Neural crest cell (in vitro differentiated cells): ENCODE measurements around the gene ABHD17B. TPM values are rescaled to one million over a fixed set of nuclear protein-coding genes. Genes with fewer than 3 reads are reported as not detected.

ENCODE experiments used
- DNase-seq: peaks from one replicate; pipeline ENCODE4 v3.0.0; 2021; ENCODE audit warnings: low read depth, mixed read lengths, low spot score
- H3K27ac Mint-ChIP-seq: one replicate; pipeline ENCODE4 v1.8.0; 2021; ENCODE audit warnings: mild to moderate bottlenecking, mixed read lengths; ENCODE audit not compliant: unreplicated experiment
- H3K27me3 Mint-ChIP-seq: 2 replicates; pipeline ENCODE4 v1.8.0; 2021; ENCODE audit warnings: low read depth, mild to moderate bottlenecking, mixed read lengths
- H3K36me3 Mint-ChIP-seq: 2 replicates; pipeline ENCODE4 v1.8.0; 2021; ENCODE audit warnings: low read depth, mild to moderate bottlenecking, mixed read lengths
- H3K4me1 Mint-ChIP-seq: 2 replicates; pipeline ENCODE4 v1.8.0; 2021; ENCODE audit warnings: mixed read lengths
- H3K4me3 Mint-ChIP-seq: one replicate; pipeline ENCODE4 v1.8.0; 2021; ENCODE audit warnings: mild to moderate bottlenecking, mixed read lengths
- H3K9me3 Mint-ChIP-seq: 2 replicates; pipeline ENCODE4 v1.8.0; 2021; ENCODE audit warnings: mixed read lengths
- CTCF ChIP-seq: fragments of 200-600 bp; sonication (generic); conservative IDR thresholded peaks from 2 replicates; pipeline ENCODE4 v1.5.0; 2021; ENCODE audit warnings: antibody characterized with exemption, mild to moderate bottlenecking
- total RNA-seq: library from RNA; stranded (reverse); gene quantifications from 2 replicates; pipeline ENCODE4 v1.2.1, GENCODE V29; 2021

Gene ABHD17B
- total RNA-seq, 1 donor from 2014 or later: 42.1 TPM

GRCh38 chr9:71886015-71886414, 25.0 kb downstream of the ABHD17B start:
- no peak for TF ChIP-seq CTCF
- H3K36me3 Mint-ChIP-seq: peaks cover 42% of the 10 kb centered on the region
- H3K4me3 Mint-ChIP-seq: no peak overlapping the region
- no peak overlapping the region for H3K27ac Mint-ChIP-seq
- peaks cover 5% of the 10 kb centered on the region for H3K4me1 Mint-ChIP-seq
- peaks cover 16% of the 10 kb centered on the region for H3K9me3 Mint-ChIP-seq
- DNase-seq: no peak
- H3K27me3 Mint-ChIP-seq: no peaks in the 10 kb centered on the region

GRCh38 chr9:71885467-71885866, 25.5 kb downstream of the ABHD17B start:
- Mint-ChIP-seq H3K9me3 (peaks cover 18% of the 10 kb centered on the region), H3K4me3 (no peak overlapping the region), H3K27me3 (no peaks in the 10 kb centered on the region), H3K4me1 (peaks cover 4% of the 10 kb centered on the region), H3K27ac (no peak overlapping the region), H3K36me3 (peaks cover 45% of the 10 kb centered on the region)
- DNase-seq: no peak
- no peak for TF ChIP-seq CTCF

GRCh38 chr9:71884005-71884404, 27.0 kb downstream of the ABHD17B start:
- no peaks in the 10 kb centered on the region for H3K27me3 Mint-ChIP-seq
- peaks cover 4% of the 10 kb centered on the region for H3K4me1 Mint-ChIP-seq
- TF ChIP-seq CTCF: no peak
- peaks cover 52% of the 10 kb centered on the region for H3K36me3 Mint-ChIP-seq
- H3K9me3 Mint-ChIP-seq: peaks cover 23% of the 10 kb centered on the region
- no peak overlapping the region for H3K4me3 Mint-ChIP-seq
- H3K27ac Mint-ChIP-seq: no peak overlapping the region
- DNase-seq: no peak

- no peak for TF ChIP-seq CTCF
- no peak overlapping the region for H3K4me3 Mint-ChIP-seq
- no peaks in the 10 kb centered on the region for H3K27me3 Mint-ChIP-seq
- peaks cover 27% of the 10 kb centered on the region for H3K9me3 Mint-ChIP-seq
- no peak for DNase-seq
- H3K27ac Mint-ChIP-seq: no peak overlapping the region
- peaks cover 58% of the 10 kb centered on the region for H3K36me3 Mint-ChIP-seq
- H3K4me1 Mint-ChIP-seq: no peaks in the 10 kb centered on the region
These were observed 31.3 kb downstream of the ABHD17B start for GRCh38 chr9:71879644-71880174.

GRCh38 chr9:71878327-71879274, 32.4 kb downstream of the ABHD17B start:
- no peak overlapping the region for H3K27ac Mint-ChIP-seq
- DNase-seq: no peak
- no peak overlapping the region for H3K4me3 Mint-ChIP-seq
- no peaks in the 10 kb centered on the region for H3K4me1 Mint-ChIP-seq
- peaks cover 19% of the 10 kb centered on the region for H3K9me3 Mint-ChIP-seq
- no peaks in the 10 kb centered on the region for H3K27me3 Mint-ChIP-seq
- no peak for TF ChIP-seq CTCF
- H3K36me3 Mint-ChIP-seq: peaks cover 52% of the 10 kb centered on the region
